D721Med (cell line): ENCODE data around the gene TBC1D19.

Experiments used
- DNase-seq: peaks from one replicate; pipeline ENCODE4 v3.0.0; 2011; ENCODE audit warnings: low spot score; ENCODE audit not compliant: insufficient read length
- FAIRE-seq: peaks from 2 replicates; lab custom pipeline; 2011; peaks lifted over from hg19 to GRCh38; lab: Jason Lieb, UNC
- CTCF ChIP-seq: IDR thresholded peaks from 2 replicates; pipeline ENCODE4 v1.5.1; 2012; ENCODE audit warnings: mild to moderate bottlenecking, control low read depth; ENCODE audit not compliant: insufficient read depth; ENCODE audit errors: missing control alignments

The TBC1D19 gene

GRCh38 chr4:26731351-26732035 is 147.6 kb downstream of the TBC1D19 start:
- no peak for TF ChIP-seq CTCF
- FAIRE-seq: no peak

GRCh38 chr4:26732356-26732755 is 148.5 kb downstream of the TBC1D19 start:
- TF ChIP-seq CTCF: no peak
- FAIRE-seq: no peak
- no peak for DNase-seq

More at GRCh38 chr4:26731351-26732035, 147.6 kb downstream of the TBC1D19 start:
- no peak for DNase-seq

GRCh38 chr4:26736621-26737020 is 152.7 kb downstream of the TBC1D19 start:
- FAIRE-seq: no peak
- DNase-seq: no peak
- TF ChIP-seq CTCF: no peak

- no peak for TF ChIP-seq CTCF
Observed at GRCh38 chr4:26737385-26737784, 153.5 kb downstream of the TBC1D19 start.

GRCh38 chr4:26741491-26741871 is 157.6 kb downstream of the TBC1D19 start:
- DNase-seq (no peak), FAIRE-seq (no peak)
- no peak for TF ChIP-seq CTCF

More at GRCh38 chr4:26737385-26737784, 153.5 kb downstream of the TBC1D19 start:
- DNase-seq: no peak
- FAIRE-seq: no peak

GRCh38 chr4:26746802-26747213 is 162.9 kb downstream of the TBC1D19 start:
- TF ChIP-seq CTCF: no peak
- DNase-seq (no peak), FAIRE-seq (no peak)

- FAIRE-seq: no peak
- TF ChIP-seq CTCF: no peak
- DNase-seq: no peak
Observed at GRCh38 chr4:26748811-26749210, 164.9 kb downstream of the TBC1D19 start.
